NCI-H524 (cell line): Measurements from ENCODE around the gene SSR2.

Experiments
- DNase-seq, 2 experiments: peaks; one replicate each; lab custom pipeline; 2025; lab: John Stamatoyannopoulos, UW

The SSR2 gene

GRCh38 chr1:155974208-155975115 lies 46.3 kb downstream of the SSR2 start:
- DNase-seq = peak; percentile 18 to 42

- DNase-seq = no peak
Observed at GRCh38 chr1:155973723-155974122, 47.0 kb downstream of the SSR2 start.

- DNase-seq = no peak
Observed at GRCh38 chr1:155971910-155972809, 48.6 kb downstream of the SSR2 start.

- peak; percentile 59 to 71 for DNase-seq
Observed at GRCh38 chr1:155970531-155971167, 50.1 kb downstream of the SSR2 start.

- DNase-seq = peak in 1 of 2 experiments; percentile 26
Observed at GRCh38 chr1:155969377-155969791, 51.4 kb downstream of the SSR2 start.

GRCh38 chr1:155968670-155969069 lies 52.1 kb downstream of the SSR2 start:
- DNase-seq = peak; percentile 94 to 95

- no peak for DNase-seq
Observed at GRCh38 chr1:155968051-155968400, 52.7 kb downstream of the SSR2 start.

GRCh38 chr1:155967341-155968050 lies 53.3 kb downstream of the SSR2 start:
- no peak for DNase-seq

GRCh38 chr1:155966750-155967149 lies 54.0 kb downstream of the SSR2 start:
- no peak for DNase-seq

- peak in 1 of 2 experiments; percentile 19 for DNase-seq
Observed at GRCh38 chr1:155966135-155966534, 54.6 kb downstream of the SSR2 start.

- no peak for DNase-seq
Observed at GRCh38 chr1:155964193-155964592, 56.6 kb downstream of the SSR2 start.

- no peak for DNase-seq
Observed at GRCh38 chr1:155962599-155963211, 58.0 kb downstream of the SSR2 start.

- no peak for DNase-seq
Observed at GRCh38 chr1:155961937-155962336, 58.8 kb downstream of the SSR2 start.

- DNase-seq = no peak
Observed at GRCh38 chr1:155960081-155960745, 60.5 kb downstream of the SSR2 start.
